Diencephalon (tissue), 1 donor: ENCODE results near the gene C22orf31. TPM values are rescaled to one million over a fixed set of nuclear protein-coding genes. Genes with fewer than 3 reads are reported as not detected.

ENCODE experiments used
- total RNA-seq: library from RNA; depleted of rRNA; stranded (reverse); fragments of >200 nt; gene quantifications from one replicate; pipeline ENCODE4 v1.2.3, GENCODE V29; 2014

Gene C22orf31
- not detected for total RNA-seq

GRCh38 chr22:29061773-29062172 lies at the start of gene C22orf31:
C22orf31 (minus strand) TSS chr22:29061831; CDS start chr22:29061792, 39 bp downstream.

GRCh38 chr22:29072979-29073617 lies 11.5 kb upstream of the C22orf31 start, which contains the start of gene KREMEN1:
KREMEN1 (plus strand) TSS chr22:29073035; CDS start chr22:29073131, 96 bp downstream.

Other genes with a start within 250 kb of the C22orf31 start
- gene ZNRF3, start 178.3 kb downstream of the C22orf31 start, total RNA-seq, result 12.7 TPM
- gene KREMEN1, start 11.2 kb upstream of the C22orf31 start, total RNA-seq, result 7.2 TPM
- 21.5 TPM for gene EMID1, start 144.1 kb upstream of the C22orf31 start, total RNA-seq
- 22.1 TPM for gene RHBDD3, start 206.2 kb upstream of the C22orf31 start, total RNA-seq
- gene EWSR1, start 206.4 kb upstream of the C22orf31 start, total RNA-seq, result 170 TPM
- 6.5 TPM for gene GAS2L1, start 244.8 kb upstream of the C22orf31 start, total RNA-seq